AG09309 (cell line): ENCODE data around the gene L3MBTL4.
A peak's percentile ranks its signal among the peaks of the same experiment; 100 is the strongest.

Experiments
- DNase-seq: peaks from one replicate; pipeline ENCODE4 v3.0.0-alpha.2; 2010; ENCODE audit warnings: low read depth
- H3K4me3 ChIP-seq: 2 replicates; pipeline ENCODE4 v1.5.1; 2011; ENCODE audit warnings: mild to moderate bottlenecking, low read depth, low read length, moderate library complexity; ENCODE audit not compliant: control insufficient read depth
- TF ChIP-seq, protein P1 (sequence below): IDR thresholded peaks from 2 replicates; pipeline ENCODE4 v1.5.1; 2011; ENCODE audit warnings: mild to moderate bottlenecking, low read depth, low read length, inconsistent platforms; ENCODE audit not compliant: insufficient read depth, control insufficient read depth; ENCODE audit errors: missing control alignments

L3MBTL4 gene

DNA sequence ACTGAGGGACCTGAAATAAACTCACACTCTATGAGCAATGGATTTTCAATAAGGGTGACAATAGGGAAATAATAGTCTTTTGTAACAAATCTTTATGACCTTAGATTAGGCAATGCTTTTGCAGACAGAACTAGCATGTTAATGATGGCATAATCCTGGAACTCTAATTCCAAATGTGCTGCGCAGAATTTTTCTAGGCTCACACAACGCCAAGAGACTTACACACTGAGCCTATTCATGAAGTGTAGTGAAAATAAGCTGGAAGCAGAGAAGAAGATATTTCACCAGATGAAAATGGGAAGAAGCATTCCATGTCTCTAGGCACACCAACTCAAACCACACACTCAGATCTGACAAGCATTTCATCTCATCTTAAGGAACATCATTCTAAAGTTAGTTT, 178.5 kb downstream of the L3MBTL4 start:
- no peak for DNase-seq
- TF ChIP-seq, protein P1, sequence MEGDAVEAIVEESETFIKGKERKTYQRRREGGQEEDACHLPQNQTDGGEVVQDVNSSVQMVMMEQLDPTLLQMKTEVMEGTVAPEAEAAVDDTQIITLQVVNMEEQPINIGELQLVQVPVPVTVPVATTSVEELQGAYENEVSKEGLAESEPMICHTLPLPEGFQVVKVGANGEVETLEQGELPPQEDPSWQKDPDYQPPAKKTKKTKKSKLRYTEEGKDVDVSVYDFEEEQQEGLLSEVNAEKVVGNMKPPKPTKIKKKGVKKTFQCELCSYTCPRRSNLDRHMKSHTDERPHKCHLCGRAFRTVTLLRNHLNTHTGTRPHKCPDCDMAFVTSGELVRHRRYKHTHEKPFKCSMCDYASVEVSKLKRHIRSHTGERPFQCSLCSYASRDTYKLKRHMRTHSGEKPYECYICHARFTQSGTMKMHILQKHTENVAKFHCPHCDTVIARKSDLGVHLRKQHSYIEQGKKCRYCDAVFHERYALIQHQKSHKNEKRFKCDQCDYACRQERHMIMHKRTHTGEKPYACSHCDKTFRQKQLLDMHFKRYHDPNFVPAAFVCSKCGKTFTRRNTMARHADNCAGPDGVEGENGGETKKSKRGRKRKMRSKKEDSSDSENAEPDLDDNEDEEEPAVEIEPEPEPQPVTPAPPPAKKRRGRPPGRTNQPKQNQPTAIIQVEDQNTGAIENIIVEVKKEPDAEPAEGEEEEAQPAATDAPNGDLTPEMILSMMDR = no peak
- no peak overlapping the region for H3K4me3 ChIP-seq

DNA sequence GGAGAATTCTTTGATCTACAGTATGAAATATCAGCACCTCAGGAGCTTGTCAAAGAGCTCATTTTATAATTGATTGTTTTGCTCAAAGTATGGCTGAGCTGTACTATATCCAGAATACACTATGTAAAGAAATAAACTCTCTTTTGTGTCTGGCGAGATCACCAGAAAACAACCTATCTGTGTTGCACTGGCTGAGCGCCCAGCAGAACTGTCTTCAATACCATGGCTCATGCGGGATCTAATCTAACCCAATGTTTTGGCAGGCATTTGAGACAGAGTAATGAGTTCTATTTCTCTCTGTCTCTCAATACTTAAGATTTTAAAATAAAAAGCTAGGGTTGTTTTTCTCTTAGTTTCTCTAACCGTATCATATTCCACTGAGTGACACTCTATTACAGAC, 192.4 kb downstream of the L3MBTL4 start:
- no peak overlapping the region for H3K4me3 ChIP-seq
- TF ChIP-seq, protein P1 = no peak
- no peak for DNase-seq

GRCh38 chr18:6221602-6222014, 193.1 kb downstream of the L3MBTL4 start:
- no peak for DNase-seq
- TF ChIP-seq, protein P1 = no peak
- H3K4me3 ChIP-seq = no peak overlapping the region

DNA sequence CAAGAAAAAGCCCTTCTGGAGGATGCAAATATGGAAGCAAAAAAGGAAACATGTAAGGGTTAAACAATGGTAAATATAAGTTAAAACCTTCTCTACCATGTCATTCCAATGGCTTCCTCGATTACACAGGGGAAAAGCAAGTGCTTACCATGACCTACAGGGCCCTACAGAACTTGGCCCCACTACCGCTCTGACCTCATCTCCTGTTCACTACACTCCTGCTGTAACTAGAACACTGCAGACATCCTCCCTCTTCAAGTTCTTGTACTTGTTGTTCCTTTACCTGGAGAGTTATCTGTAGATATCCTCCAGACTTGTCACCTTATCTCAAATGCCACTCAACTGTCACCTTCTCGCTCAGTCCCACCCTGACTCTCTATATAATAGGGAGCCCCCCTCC, 194.6 kb downstream of the L3MBTL4 start:
- TF ChIP-seq, protein P1 = no peak
- no peak overlapping the region for H3K4me3 ChIP-seq
- no peak for DNase-seq

- TF ChIP-seq, protein P1 = peak; percentile 85
- DNase-seq = peak; percentile 4
- no peak overlapping the region for H3K4me3 ChIP-seq
Measured at GRCh38 chr18:6219116-6219717, 195.5 kb downstream of the L3MBTL4 start.

- H3K4me3 ChIP-seq = no peak overlapping the region
- TF ChIP-seq, protein P1 = no peak
- no peak for DNase-seq
Measured at GRCh38 chr18:6215888-6216287, 198.8 kb downstream of the L3MBTL4 start.

DNA sequence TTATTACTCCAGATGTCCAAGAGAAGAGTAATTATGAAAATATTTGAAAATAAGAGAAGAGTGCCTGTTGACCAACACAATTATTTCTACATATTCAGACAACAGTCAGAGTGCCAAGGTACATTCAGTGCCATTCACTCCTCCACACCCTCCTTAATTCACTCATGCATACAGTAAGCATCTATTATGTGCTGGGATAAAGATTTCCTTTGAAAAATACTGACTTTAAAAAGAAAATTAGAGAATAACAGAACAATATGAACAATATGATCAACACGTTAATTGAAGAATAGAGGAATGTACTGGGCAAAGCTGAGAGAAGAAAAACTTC, 203.6 kb downstream of the L3MBTL4 start:
- TF ChIP-seq, protein P1 = no peak
- no peak for DNase-seq
- no peak overlapping the region for H3K4me3 ChIP-seq
